Activated CD4-positive, alpha-beta T cell treated with anti-CD3 and anti-CD28 coated beads for 4 hours (primary cell): Measurements from ENCODE around the gene ARL6IP1.
"Not testable (repeated sequence)": the region's sequence is repeated elsewhere in the genome, so short reads cannot be mapped to it uniquely, and the experiment has no call there.

Experiments
- DNase-seq, 2 donors: peaks; one replicate each; pipeline ENCODE4 v3.0.0-alpha.2; 2020

Gene ARL6IP1

DNA sequence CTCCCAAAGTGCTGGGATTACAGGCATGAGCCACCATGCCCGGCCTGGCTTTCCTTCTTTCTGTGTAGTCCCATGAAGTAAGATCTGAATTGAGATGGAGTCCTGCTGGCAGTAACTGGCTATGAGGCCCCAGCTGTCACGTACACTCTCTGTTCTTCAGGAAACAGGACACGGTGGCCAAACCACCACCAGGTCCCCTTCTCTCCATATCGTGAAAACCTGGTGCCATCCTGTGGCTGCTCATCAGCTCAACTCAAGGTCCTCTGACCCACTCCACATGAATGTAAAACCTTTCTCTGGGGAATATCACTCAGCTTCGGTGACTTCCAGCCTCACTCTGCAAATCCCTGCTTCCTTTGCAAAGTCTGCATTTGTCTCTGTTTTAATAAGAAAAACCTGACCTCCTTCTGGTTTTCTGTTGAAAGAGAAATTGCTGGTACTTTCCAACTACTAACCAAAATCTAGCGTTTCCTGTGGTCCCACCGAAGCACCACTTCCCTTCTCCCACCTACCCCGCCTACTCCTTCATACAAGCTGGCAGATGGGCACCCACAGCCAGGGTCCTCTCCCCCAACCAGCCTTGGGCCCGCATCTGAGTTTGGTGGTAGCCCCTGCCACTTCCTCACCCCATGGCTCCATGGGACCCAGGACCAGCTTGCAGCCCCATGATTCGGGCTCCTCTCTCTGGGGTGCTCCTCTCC lies 43.2 kb downstream of the ARL6IP1 start:
- not testable (repeated sequence) for DNase-seq

DNA sequence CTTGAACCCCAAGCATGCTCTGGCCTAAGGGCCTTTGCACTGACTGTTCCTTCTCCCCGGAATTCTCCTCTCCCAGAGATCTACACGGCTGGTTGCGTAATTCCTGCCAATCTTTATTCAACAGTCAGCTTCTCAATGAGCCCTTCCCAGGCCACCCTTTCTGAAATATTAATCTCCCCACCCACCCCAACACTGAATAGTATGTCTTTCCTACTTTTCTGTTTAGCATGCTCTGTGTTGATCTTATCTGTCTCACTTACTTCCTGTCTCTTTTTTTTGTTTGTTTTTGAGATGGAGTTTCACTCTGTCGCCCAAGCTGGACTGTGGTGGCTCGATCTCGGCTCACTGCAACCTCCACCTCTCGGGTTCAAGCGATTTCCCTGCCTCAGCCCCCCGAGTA lies 44.7 kb downstream of the ARL6IP1 start:
- DNase-seq, result not testable (repeated sequence)

DNA sequence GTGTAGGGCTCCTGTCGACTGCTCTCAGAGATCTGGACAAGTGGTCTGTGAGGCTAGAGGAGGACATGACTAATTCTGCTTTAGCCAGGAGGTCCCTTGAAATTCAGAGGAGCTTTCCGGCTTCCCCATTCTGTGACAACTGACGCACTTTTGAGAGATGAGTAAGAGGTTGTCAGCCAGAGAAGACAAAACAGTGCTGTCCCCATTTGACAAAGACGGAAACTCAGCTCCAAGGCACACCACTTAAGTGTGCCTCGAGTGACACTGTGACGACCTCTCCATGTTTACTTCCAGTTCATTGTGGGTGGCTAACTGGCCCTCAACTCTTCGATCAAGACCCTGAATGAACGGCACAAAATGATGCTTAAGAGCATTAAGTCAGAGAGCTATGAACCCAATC lies 58.5 kb downstream of the ARL6IP1 start:
- DNase-seq, result not testable (repeated sequence)
